SU-DHL-6 (cell line): Measurements from ENCODE around the gene NDUFB10.

Experiments
- H2AFZ ChIP-seq: fragments of 200-600 bp; sonication (generic); 2 replicates; pipeline ENCODE4 v1.6.1; 2014; ENCODE audit warnings: low read depth, mild to moderate bottlenecking, moderate library complexity, mixed read lengths, antibody characterized with exemption, low read length; ENCODE audit not compliant: severe bottlenecking
- H3F3A ChIP-seq: fragments of 200-600 bp; shearing (Covaris generic); 2 replicates; pipeline ENCODE4 v1.6.0; 2016; ENCODE audit warnings: antibody characterized with exemption, mild to moderate bottlenecking; ENCODE audit not compliant: insufficient read depth
- H3K27ac ChIP-seq: fragments of 200-600 bp; sonication (generic); 2 replicates; pipeline ENCODE4 v1.5.1; 2016; ENCODE audit warnings: low read depth, mild to moderate bottlenecking, low read length, moderate library complexity, mixed read lengths
- H3K27me3 ChIP-seq: fragments of 200-600 bp; sonication (generic), shearing (Covaris generic); 2 replicates; pipeline ENCODE4 v1.6.0; 2014; ENCODE audit warnings: mild to moderate bottlenecking, low read length
- H3K36me3 ChIP-seq: fragments of 200-600 bp; sonication (generic); 2 replicates; pipeline ENCODE4 v1.6.1; 2014; ENCODE audit warnings: mild to moderate bottlenecking, low read length, mixed read lengths
- H3K4me2 ChIP-seq: fragments of 300-600, 200-600 bp; shearing (Covaris generic), sonication (generic); 2 replicates; pipeline ENCODE4 v1.6.0; 2014; ENCODE audit warnings: low read length, low read depth, mild to moderate bottlenecking; ENCODE audit not compliant: poor library complexity, severe bottlenecking
- H3K4me3 ChIP-seq: fragments of 200-600 bp; sonication (generic); 2 replicates; pipeline ENCODE4 v1.5.1; 2014; ENCODE audit warnings: antibody characterized with exemption, low read length, mild to moderate bottlenecking, mixed read lengths; ENCODE audit not compliant: insufficient read depth, poor library complexity, severe bottlenecking
- H3K79me2 ChIP-seq: fragments of 200-600 bp; sonication (generic); 2 replicates; pipeline ENCODE4 v1.6.1; 2014; ENCODE audit warnings: mild to moderate bottlenecking, low read length, moderate library complexity; ENCODE audit not compliant: insufficient read depth
- H3K9ac ChIP-seq: fragments of 200-600 bp; sonication (generic); 2 replicates; pipeline ENCODE4 v1.7.0; 2014; ENCODE audit warnings: mild to moderate bottlenecking, low read length
- H3K9me2 ChIP-seq: fragments of 200-600 bp; sonication (generic); replicated peaks from 2 replicates; pipeline ENCODE4 v1.6.1; 2014; ENCODE audit warnings: low read length; ENCODE audit not compliant: insufficient read depth
- H3K9me3 ChIP-seq: fragments of 200-600 bp; sonication (generic); 2 replicates; pipeline ENCODE4 v1.6.1; 2014; ENCODE audit warnings: low read length, mixed read lengths; ENCODE audit not compliant: insufficient read depth
- H4K20me1 ChIP-seq: fragments of 200-600 bp; sonication (generic); 2 replicates; pipeline ENCODE4 v1.6.1; 2014; ENCODE audit warnings: low read depth, mild to moderate bottlenecking, antibody characterized with exemption, low read length, moderate library complexity, mixed read lengths
- CTCF ChIP-seq: fragments of 200-600 bp; sonication (generic); IDR thresholded peaks from one replicate; pipeline ENCODE4 v1.5.1; 2017; ENCODE audit warnings: antibody characterized with exemption, mild to moderate bottlenecking, low read length, moderate library complexity; ENCODE audit not compliant: insufficient read depth, poor library complexity, severe bottlenecking
- EZH2phosphoT487 ChIP-seq: fragments of 200-600 bp; sonication (generic), shearing (Covaris generic); conservative IDR thresholded peaks from 2 replicates; pipeline ENCODE4 v1.6.1; 2018; ENCODE audit warnings: mild to moderate bottlenecking, antibody characterized with exemption, low read length, moderate library complexity, mixed read lengths

The NDUFB10 gene

GRCh38 chr16:1941162-1942046, 17.9 kb upstream of the NDUFB10 start:
- Histone ChIP-seq H3K27me3 (no peaks in the 10 kb centered on the region), H3K4me3 (no peak overlapping the region), H3K9me2 (no peaks in the 10 kb centered on the region), H2AFZ (no peak overlapping the region), H3K9ac (no peak overlapping the region), H3K79me2 (no peaks in the 10 kb centered on the region), H3K4me2 (peak overlapping the region; percentile 75), H4K20me1 (no peaks in the 10 kb centered on the region), H3K27ac (no peak overlapping the region), H3F3A (no peaks in the 10 kb centered on the region), H3K9me3 (no peaks in the 10 kb centered on the region), H3K36me3 (no peaks in the 10 kb centered on the region)
- TF ChIP-seq EZH2phosphoT487 (no peak), CTCF (peak; percentile 22)

- H3F3A ChIP-seq: no peaks in the 10 kb centered on the region
- H3K4me2 ChIP-seq: peak overlapping the region; percentile 75
- peak overlapping the region; percentile 91 for H2AFZ ChIP-seq
- H3K9me3 ChIP-seq: no peaks in the 10 kb centered on the region
- no peaks in the 10 kb centered on the region for H3K79me2 ChIP-seq
- TF ChIP-seq CTCF: no peak
- no peak for TF ChIP-seq EZH2phosphoT487
- no peaks in the 10 kb centered on the region for H3K27me3 ChIP-seq
- no peaks in the 10 kb centered on the region for H4K20me1 ChIP-seq
- H3K36me3 ChIP-seq: no peaks in the 10 kb centered on the region
- no peak overlapping the region for H3K27ac ChIP-seq
- H3K4me3 ChIP-seq: peak overlapping the region; percentile 96
- H3K9me2 ChIP-seq: no peaks in the 10 kb centered on the region
- peak overlapping the region; percentile 79 for H3K9ac ChIP-seq
Observed at GRCh38 chr16:1942047-1942809, 17.1 kb upstream of the NDUFB10 start.

- Histone ChIP-seq H3K36me3 (no peaks in the 10 kb centered on the region), H3K4me2 (peak within 1 kb of the TSS; percentile 75), H3K27ac (no peak within 1 kb of the TSS), H3K9ac (peak within 1 kb of the TSS; percentile 79), H3K4me3 (peak within 1 kb of the TSS; percentile 96), H3K9me2 (no peaks in the 10 kb centered on the region), H3K79me2 (no peaks in the 10 kb centered on the region), H3K27me3 (no peaks in the 10 kb centered on the region), H2AFZ (peak within 1 kb of the TSS; percentile 91), H3F3A (no peaks in the 10 kb centered on the region), H3K9me3 (no peaks in the 10 kb centered on the region), H4K20me1 (no peaks in the 10 kb centered on the region)
- TF ChIP-seq CTCF: no peak
- TF ChIP-seq EZH2phosphoT487: no peak
Observed at GRCh38 chr16:1942810-1943726, 16.3 kb upstream of the NDUFB10 start, which contains the start of gene MSRB1. TSS of gene MSRB1 (minus strand) at chr16:1943199. CDS start at chr16:1943156, 43 bp downstream.
